Muscle layer of colon (tissue), 2 donors: ENCODE data around the gene SLC30A7.
A peak's percentile ranks its signal among the peaks of the same experiment; 100 is the strongest.

ENCODE experiments used
- H3K27ac ChIP-seq: one replicate; pipeline ENCODE4 v1.7.0; 2013; ENCODE audit warnings: low read depth, mild to moderate bottlenecking, low read length, moderate library complexity
- H3K27me3 ChIP-seq, 2 donors: one replicate each; pipeline ENCODE4 v1.7.0; 2013; ENCODE audit warnings: low read length in 2 of 2, mild to moderate bottlenecking in 2 of 2; ENCODE audit not compliant: insufficient read depth in 2 of 2, control insufficient read depth in 1 of 2
- H3K36me3 ChIP-seq: one replicate; pipeline ENCODE4 v1.7.0; 2013; ENCODE audit warnings: mild to moderate bottlenecking, low read length; ENCODE audit not compliant: insufficient read depth
- H3K4me1 ChIP-seq: one replicate; pipeline ENCODE4 v1.7.0; 2013; ENCODE audit warnings: mild to moderate bottlenecking, low read length; ENCODE audit not compliant: insufficient read depth
- H3K4me3 ChIP-seq, 2 donors: one replicate each; pipeline ENCODE4 v1.7.0; 2013; ENCODE audit warnings: low read length in 2 of 2, low read depth in 1 of 2, mild to moderate bottlenecking in 1 of 2, moderate library complexity in 1 of 2
- H3K9ac ChIP-seq: one replicate; pipeline ENCODE4 v1.7.0; 2013; ENCODE audit warnings: low read length
- H3K9me3 ChIP-seq: one replicate; pipeline ENCODE4 v1.7.0; 2013; ENCODE audit warnings: mild to moderate bottlenecking, low read length
- donor health status: abdominal sarcoma.
- donor health status: Adenocarcinoma of cecum.

Gene SLC30A7

GRCh38 chr1:101008229-101008834, 112.4 kb downstream of the SLC30A7 start:
- H3K4me3 ChIP-seq: no peak overlapping the region
- no peak overlapping the region for H3K27ac ChIP-seq
- no peaks in the 10 kb centered on the region for H3K27me3 ChIP-seq
- no peaks in the 10 kb centered on the region for H3K9me3 ChIP-seq
- H3K36me3 ChIP-seq: no peaks in the 10 kb centered on the region
- H3K4me1 ChIP-seq: no peaks in the 10 kb centered on the region
- no peak overlapping the region for H3K9ac ChIP-seq

- no peak overlapping the region for H3K27ac ChIP-seq
- H3K36me3 ChIP-seq: no peaks in the 10 kb centered on the region
- no peaks in the 10 kb centered on the region for H3K4me1 ChIP-seq
- no peaks in the 10 kb centered on the region for H3K27me3 ChIP-seq
- no peak overlapping the region for H3K4me3 ChIP-seq
- H3K9ac ChIP-seq: no peak overlapping the region
- H3K9me3 ChIP-seq: no peaks in the 10 kb centered on the region
Measured at GRCh38 chr1:101013776-101014175, 117.9 kb downstream of the SLC30A7 start.

- H3K9ac ChIP-seq: no peak overlapping the region
- H3K27ac ChIP-seq: no peak overlapping the region
- no peak overlapping the region for H3K4me3 ChIP-seq
- H3K4me1 ChIP-seq: no peaks in the 10 kb centered on the region
- H3K9me3 ChIP-seq: no peaks in the 10 kb centered on the region
- H3K36me3 ChIP-seq: no peaks in the 10 kb centered on the region
- no peaks in the 10 kb centered on the region for H3K27me3 ChIP-seq
Measured at GRCh38 chr1:101017448-101017847, 121.6 kb downstream of the SLC30A7 start.

- H3K4me1 ChIP-seq: peaks cover 13% of the 10 kb centered on the region
- H3K9me3 ChIP-seq: no peaks in the 10 kb centered on the region
- no peak overlapping the region for H3K27ac ChIP-seq
- H3K9ac ChIP-seq: no peak overlapping the region
- no peak overlapping the region for H3K4me3 ChIP-seq
- no peaks in the 10 kb centered on the region for H3K27me3 ChIP-seq
- H3K36me3 ChIP-seq: no peaks in the 10 kb centered on the region
Measured at GRCh38 chr1:101022294-101022693, 126.4 kb downstream of the SLC30A7 start.

- Histone ChIP-seq H3K4me3 (peak overlapping the region; percentile 75 to 87), H3K4me1 (peaks cover 13% of the 10 kb centered on the region), H3K27me3 (no peaks in the 10 kb centered on the region), H3K9me3 (no peaks in the 10 kb centered on the region), H3K36me3 (no peaks in the 10 kb centered on the region), H3K9ac (peak overlapping the region; percentile 57), H3K27ac (peak overlapping the region; percentile 64)
Measured at GRCh38 chr1:101025283-101025656, 129.4 kb downstream of the SLC30A7 start.

- H3K27me3 ChIP-seq: no peaks in the 10 kb centered on the region
- peak within 1 kb of the TSS; percentile 57 for H3K9ac ChIP-seq
- H3K9me3 ChIP-seq: no peaks in the 10 kb centered on the region
- peak within 1 kb of the TSS; percentile 64 for H3K27ac ChIP-seq
- H3K36me3 ChIP-seq: no peaks in the 10 kb centered on the region
- H3K4me3 ChIP-seq: peak within 1 kb of the TSS; percentile 75 to 87
- H3K4me1 ChIP-seq: peaks cover 13% of the 10 kb centered on the region
Measured at GRCh38 chr1:101025657-101026429, 130.0 kb downstream of the SLC30A7 start, which contains the start of gene DPH5. Gene DPH5 (minus strand): TSS chr1:101025784. CDS start chr1:101025443, 341 bp downstream.

GRCh38 chr1:101026430-101026788, 130.5 kb downstream of the SLC30A7 start:
- Histone ChIP-seq H3K27me3 (no peaks in the 10 kb centered on the region), H3K27ac (peak overlapping the region; percentile 64), H3K36me3 (no peaks in the 10 kb centered on the region), H3K9me3 (no peaks in the 10 kb centered on the region), H3K4me3 (peak overlapping the region; percentile 75 to 87), H3K9ac (peak overlapping the region; percentile 43), H3K4me1 (peaks cover 13% of the 10 kb centered on the region)

GRCh38 chr1:101027194-101027772, 131.4 kb downstream of the SLC30A7 start:
- Histone ChIP-seq H3K27me3 (no peaks in the 10 kb centered on the region), H3K4me3 (no peak overlapping the region), H3K9me3 (no peaks in the 10 kb centered on the region)

DNA sequence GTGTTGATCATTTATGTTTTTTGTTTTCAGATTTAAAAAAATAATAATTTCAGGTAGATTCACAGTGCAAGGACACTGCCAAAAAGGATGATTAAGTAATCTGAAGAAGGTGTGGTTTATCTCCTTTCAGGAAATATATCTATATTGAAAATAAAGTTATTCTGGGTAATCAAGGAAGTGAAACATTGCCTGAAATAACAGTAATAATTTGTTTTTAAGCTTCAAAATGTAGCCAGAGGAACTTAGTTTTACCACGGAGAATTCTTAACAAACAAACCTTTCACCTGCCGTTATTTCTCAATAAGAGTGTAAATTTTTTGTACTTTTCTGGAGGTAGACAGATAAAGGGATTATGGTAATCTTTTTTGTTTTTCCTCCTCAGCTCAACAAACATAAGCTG, 132.6 kb downstream of the SLC30A7 start:
- Histone ChIP-seq H3K4me1 (peaks cover 13% of the 10 kb centered on the region), H3K36me3 (no peaks in the 10 kb centered on the region), H3K27me3 (no peaks in the 10 kb centered on the region), H3K4me3 (no peak overlapping the region), H3K27ac (no peak overlapping the region), H3K9me3 (no peaks in the 10 kb centered on the region), H3K9ac (no peak overlapping the region)

More at GRCh38 chr1:101027194-101027772, 131.4 kb downstream of the SLC30A7 start:
- Histone ChIP-seq H3K27ac (no peak overlapping the region), H3K4me1 (peaks cover 13% of the 10 kb centered on the region), H3K36me3 (no peaks in the 10 kb centered on the region), H3K9ac (no peak overlapping the region)

DNA sequence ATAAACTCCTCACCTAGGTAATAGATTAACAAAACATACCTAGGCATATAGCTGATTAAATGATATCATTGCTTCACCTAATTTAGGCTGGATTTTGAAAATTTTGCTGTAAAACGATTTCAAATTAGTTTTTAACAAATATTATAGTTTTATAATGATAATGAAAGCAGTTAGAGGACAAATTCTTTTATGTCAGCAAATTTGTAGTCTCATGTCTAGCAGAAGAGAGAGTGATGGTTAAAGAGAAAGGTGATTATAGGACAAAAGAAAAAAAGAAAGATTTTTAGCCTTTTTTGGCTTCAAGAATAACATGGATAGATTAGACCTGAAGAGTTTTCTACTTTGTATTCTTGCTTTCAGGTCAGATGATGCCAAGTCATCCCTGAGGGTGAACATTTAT, 133.3 kb downstream of the SLC30A7 start:
- Histone ChIP-seq H3K36me3 (no peaks in the 10 kb centered on the region), H3K4me3 (no peak overlapping the region), H3K4me1 (peaks cover 13% of the 10 kb centered on the region), H3K27ac (no peak overlapping the region), H3K9ac (no peak overlapping the region), H3K27me3 (no peaks in the 10 kb centered on the region), H3K9me3 (no peaks in the 10 kb centered on the region)

GRCh38 chr1:101030881-101031280, 135.0 kb downstream of the SLC30A7 start:
- Histone ChIP-seq H3K36me3 (no peaks in the 10 kb centered on the region), H3K27ac (no peak overlapping the region), H3K4me1 (peaks cover 6% of the 10 kb centered on the region), H3K4me3 (no peak overlapping the region), H3K27me3 (no peaks in the 10 kb centered on the region), H3K9me3 (no peaks in the 10 kb centered on the region), H3K9ac (no peak overlapping the region)
